ENCODE measurements around the gene SBK3.

DNA sequence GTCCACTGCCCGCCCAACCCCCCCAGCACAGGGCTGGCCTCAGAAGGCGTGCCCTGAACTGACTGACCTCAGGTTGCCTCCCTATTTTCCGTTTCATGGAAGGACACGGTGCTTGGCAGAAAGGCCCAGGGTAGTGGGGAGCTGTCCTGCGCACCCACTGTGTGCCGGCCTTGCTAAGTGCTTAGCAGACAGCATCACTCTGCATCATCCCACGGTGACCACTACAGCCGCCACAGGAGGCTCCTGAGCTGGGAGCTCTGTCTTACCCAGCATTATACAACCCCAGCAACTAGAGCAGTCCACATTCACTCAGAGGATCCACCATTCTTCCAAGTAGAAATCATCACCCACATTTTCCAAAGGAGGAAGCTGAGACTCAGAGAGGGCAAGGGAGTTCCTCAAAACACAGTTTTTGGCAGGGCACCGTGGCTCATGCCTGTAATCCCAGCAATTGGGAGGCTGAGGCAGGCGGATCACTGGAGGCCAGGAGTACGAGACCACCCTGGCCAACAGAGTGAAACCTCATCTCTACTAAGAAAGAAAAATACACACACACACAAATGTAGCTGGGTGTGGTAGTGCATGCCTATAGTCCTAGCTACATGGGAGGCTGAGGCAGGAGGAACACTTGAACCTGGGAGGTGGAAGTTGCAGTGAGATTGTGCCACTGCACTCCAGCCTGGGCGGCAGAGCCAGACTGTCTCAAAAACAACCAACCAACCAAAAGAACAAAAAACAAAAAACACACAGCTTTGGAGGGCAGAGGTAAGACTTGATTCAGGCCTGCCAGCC, 10.0 kb downstream of the SBK3 start:
- TF ChIP-seq CTCF (IDR thresholded peaks at IDR 0.05) (no peak), POLR2A (IDR thresholded peaks at IDR 0.05) (no peak)

Measured in stomach (tissue), 4 donors.